ENCODE data around the gene CACNA2D4.
"Not testable (repeated sequence)": the region's sequence is repeated elsewhere in the genome, so short reads cannot be mapped to it uniquely, and the experiment has no call there.

CACNA2D4 gene

GRCh38 chr12:1823237-1823636 lies 95.2 kb downstream of the CACNA2D4 start:
- CTCF ChIA-PET, result no interaction called here

GRCh38 chr12:1822699-1823098 lies 95.8 kb downstream of the CACNA2D4 start:
- ChIA-PET POLR2A (no interaction called here), CTCF (no interaction called here)
- TF ChIP-seq L3MBTL2 (conservative IDR thresholded peaks at IDR 0.05) (no peak), ELF4 (IDR thresholded peaks at IDR 0.05) (no peak), LEF1 (IDR thresholded peaks at IDR 0.05; ENCODE audit: borderline replicate concordance) (no peak), ARNT (IDR thresholded peaks at IDR 0.05) (no peak), PKNOX1 (IDR thresholded peaks at IDR 0.05) (no peak), SP1 (IDR thresholded peaks at IDR 0.05) (no peak)
- DNase-seq (ENCODE audit: extremely low spot score), result no peak

More at GRCh38 chr12:1823237-1823636, 95.2 kb downstream of the CACNA2D4 start:
- TF ChIP-seq BHLHE40 (IDR thresholded peaks at IDR 0.05; ENCODE audit: borderline replicate concordance) (no peak), SUZ12 (IDR thresholded peaks at IDR 0.05) (no peak), LEF1 (IDR thresholded peaks at IDR 0.05; ENCODE audit: borderline replicate concordance) (no peak), FOXM1 (IDR thresholded peaks at IDR 0.05; ENCODE audit: borderline replicate concordance) (no peak), FOXA1 (IDR thresholded peaks at IDR 0.05) (no peak), ELF4 (IDR thresholded peaks at IDR 0.05) (no peak), TARDBP (IDR thresholded peaks at IDR 0.05) (no peak), PKNOX1 (IDR thresholded peaks at IDR 0.05) (no peak), HDGF (IDR thresholded peaks at IDR 0.05; ENCODE audit: borderline replicate concordance) (no peak), ARNT (IDR thresholded peaks at IDR 0.05) (no peak)
- DNase-seq (ENCODE audit: extremely low spot score), result no peak
- POLR2A ChIA-PET, result no interaction called here

GRCh38 chr12:1821805-1822204 lies 96.6 kb downstream of the CACNA2D4 start:
- TF ChIP-seq TARDBP (IDR thresholded peaks at IDR 0.05) (no peak), ARNT (IDR thresholded peaks at IDR 0.05) (no peak), BHLHE40 (IDR thresholded peaks at IDR 0.05; ENCODE audit: borderline replicate concordance) (no peak), SUZ12 (IDR thresholded peaks at IDR 0.05) (no peak), ZNF384 (IDR thresholded peaks at IDR 0.05) (no peak), CTBP1 (IDR thresholded peaks at IDR 0.05; ENCODE audit: borderline replicate concordance) (no peak), ELF4 (IDR thresholded peaks at IDR 0.05) (no peak), HDGF (IDR thresholded peaks at IDR 0.05; ENCODE audit: borderline replicate concordance) (no peak), PKNOX1 (IDR thresholded peaks at IDR 0.05) (no peak), L3MBTL2 (conservative IDR thresholded peaks at IDR 0.05) (no peak), FOXK2 (IDR thresholded peaks at IDR 0.05) (no peak), LEF1 (IDR thresholded peaks at IDR 0.05; ENCODE audit: borderline replicate concordance) (no peak)
- ChIA-PET POLR2A (no interaction called here), CTCF (interaction anchor here (1.1 kb wide), 1 partner anchor 118 kb away, joined by 5 read pairs; no protein-coding TSS in a partner anchor)
- no peak for DNase-seq (ENCODE audit: extremely low spot score)

GRCh38 chr12:1820896-1821291 lies 97.6 kb downstream of the CACNA2D4 start:
- no peak for DNase-seq (ENCODE audit: extremely low spot score)
- TF ChIP-seq BHLHE40 (IDR thresholded peaks at IDR 0.05; ENCODE audit: borderline replicate concordance), result no peak
- CTCF ChIA-PET, result no interaction called here
- POLR2A ChIA-PET, result no interaction called here

GRCh38 chr12:1820191-1820895 lies 98.1 kb downstream of the CACNA2D4 start, which contains the start of gene LRTM2:
LRTM2 (plus strand) TSS chr12:1820565; CDS start chr12:1828149, 7,584 bp downstream.
- TF ChIP-seq ARNT (IDR thresholded peaks at IDR 0.05) (no peak), FOXK2 (IDR thresholded peaks at IDR 0.05) (no peak), TARDBP (IDR thresholded peaks at IDR 0.05) (no peak), NFRKB (IDR thresholded peaks at IDR 0.05) (no peak)
- no peak for DNase-seq (ENCODE audit: extremely low spot score)
- ChIA-PET CTCF (no interaction called here), POLR2A (no interaction called here)

- TF ChIP-seq ELF4 (IDR thresholded peaks at IDR 0.05) (no peak), BHLHE40 (IDR thresholded peaks at IDR 0.05; ENCODE audit: borderline replicate concordance) (no peak)
- no peak for DNase-seq (ENCODE audit: extremely low spot score)
- CTCF ChIA-PET, result no interaction called here
Measured at GRCh38 chr12:1819571-1819970, 98.9 kb downstream of the CACNA2D4 start.

GRCh38 chr12:1819050-1819449 lies 99.4 kb downstream of the CACNA2D4 start:
- CTCF ChIA-PET, result no interaction called here
- TF ChIP-seq FOXM1 (IDR thresholded peaks at IDR 0.05; ENCODE audit: borderline replicate concordance) (no peak), ZNF384 (IDR thresholded peaks at IDR 0.05) (no peak), NFRKB (IDR thresholded peaks at IDR 0.05) (no peak), HDGF (IDR thresholded peaks at IDR 0.05; ENCODE audit: borderline replicate concordance) (no peak), LEF1 (IDR thresholded peaks at IDR 0.05; ENCODE audit: borderline replicate concordance) (no peak), FOXK2 (IDR thresholded peaks at IDR 0.05) (no peak), L3MBTL2 (conservative IDR thresholded peaks at IDR 0.05) (no peak), ARNT (IDR thresholded peaks at IDR 0.05) (no peak), ELF4 (IDR thresholded peaks at IDR 0.05) (no peak), FOXA1 (IDR thresholded peaks at IDR 0.05) (no peak), SP1 (IDR thresholded peaks at IDR 0.05) (no peak), CTBP1 (IDR thresholded peaks at IDR 0.05; ENCODE audit: borderline replicate concordance) (no peak), SUZ12 (IDR thresholded peaks at IDR 0.05) (no peak), TARDBP (IDR thresholded peaks at IDR 0.05) (no peak), BHLHE40 (IDR thresholded peaks at IDR 0.05; ENCODE audit: borderline replicate concordance) (no peak)
- DNase-seq (ENCODE audit: extremely low spot score), result no peak
- POLR2A ChIA-PET, result no interaction called here

More at GRCh38 chr12:1819571-1819970, 98.9 kb downstream of the CACNA2D4 start:
- POLR2A ChIA-PET, result no interaction called here

- DNase-seq (ENCODE audit: extremely low spot score); POLR2A ChIA-PET; CTCF ChIA-PET: not testable (repeated sequence)
Measured at GRCh38 chr12:1817928-1818327, 100.5 kb downstream of the CACNA2D4 start.

Data from HEK293T (cell line).